ENCODE measurements around the gene SLC43A3. TPM values are rescaled to one million over a fixed set of nuclear protein-coding genes. Genes with fewer than 3 reads are reported as not detected.
"Not testable (repeated sequence)": the region's sequence is repeated elsewhere in the genome, so short reads cannot be mapped to it uniquely, and the experiment has no call there.

The SLC43A3 gene
- total RNA-seq, 1 experiment from 2014 or later = 9.7 TPM

DNA sequence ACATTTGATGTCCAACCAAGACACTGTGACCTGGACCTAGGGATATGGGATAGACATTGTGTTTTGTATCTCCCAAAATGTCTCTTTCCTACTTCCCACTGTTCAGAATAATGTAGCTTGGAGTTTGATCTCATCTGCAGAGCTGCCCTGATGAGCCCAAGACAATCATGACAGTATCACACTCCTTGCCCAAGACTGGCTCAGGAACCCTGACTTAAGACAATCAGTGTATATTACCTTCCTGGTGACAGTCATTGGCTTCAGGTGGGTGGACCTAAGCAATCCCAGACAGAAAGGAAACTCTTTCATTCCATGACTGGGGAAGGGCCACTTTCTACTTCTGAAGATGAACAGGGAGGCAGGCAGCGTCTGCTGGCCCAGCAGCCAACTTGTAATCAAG, 19.1 kb upstream of the SLC43A3 start:
- Histone ChIP-seq H3K4me3 (ENCODE audit: insufficient read depth, low read depth, low read length) (no peak overlapping the region), H3K27me3 (ENCODE audit: control insufficient read depth, insufficient read depth, low read length) (no peaks in the 10 kb centered on the region), H3K36me3 (replicated peaks; ENCODE audit: control insufficient read depth, insufficient read depth, low read length) (no peaks in the 10 kb centered on the region)
- no peak for DNase-seq

DNA sequence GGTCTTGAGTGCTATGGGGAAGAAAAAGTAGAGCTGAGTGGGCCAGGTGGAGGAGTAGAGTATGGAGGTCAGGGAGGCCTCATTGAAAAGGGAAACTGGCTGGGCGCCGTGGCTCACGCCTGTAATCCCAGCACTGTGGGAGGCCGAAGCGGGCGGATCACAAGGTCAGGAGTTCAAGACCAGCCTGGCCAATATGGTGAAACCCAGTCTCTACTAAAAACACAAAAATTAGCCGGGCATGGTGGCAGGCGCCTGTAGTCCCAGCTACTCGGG, 18.1 kb upstream of the SLC43A3 start:
- DNase-seq; H3K4me3 ChIP-seq (ENCODE audit: insufficient read depth, low read depth, low read length); H3K36me3 ChIP-seq (replicated peaks; ENCODE audit: control insufficient read depth, insufficient read depth, low read length); H3K27me3 ChIP-seq (ENCODE audit: control insufficient read depth, insufficient read depth, low read length): not testable (repeated sequence)

- Histone ChIP-seq H3K36me3 (replicated peaks; ENCODE audit: control insufficient read depth, insufficient read depth, low read length) (no peaks in the 10 kb centered on the region), H3K27me3 (ENCODE audit: control insufficient read depth, insufficient read depth, low read length) (no peaks in the 10 kb centered on the region), H3K4me3 (ENCODE audit: insufficient read depth, low read depth, low read length) (no peak overlapping the region)
- DNase-seq = no peak
Measured at GRCh38 chr11:57444362-57445121, 17.6 kb upstream of the SLC43A3 start.

DNA sequence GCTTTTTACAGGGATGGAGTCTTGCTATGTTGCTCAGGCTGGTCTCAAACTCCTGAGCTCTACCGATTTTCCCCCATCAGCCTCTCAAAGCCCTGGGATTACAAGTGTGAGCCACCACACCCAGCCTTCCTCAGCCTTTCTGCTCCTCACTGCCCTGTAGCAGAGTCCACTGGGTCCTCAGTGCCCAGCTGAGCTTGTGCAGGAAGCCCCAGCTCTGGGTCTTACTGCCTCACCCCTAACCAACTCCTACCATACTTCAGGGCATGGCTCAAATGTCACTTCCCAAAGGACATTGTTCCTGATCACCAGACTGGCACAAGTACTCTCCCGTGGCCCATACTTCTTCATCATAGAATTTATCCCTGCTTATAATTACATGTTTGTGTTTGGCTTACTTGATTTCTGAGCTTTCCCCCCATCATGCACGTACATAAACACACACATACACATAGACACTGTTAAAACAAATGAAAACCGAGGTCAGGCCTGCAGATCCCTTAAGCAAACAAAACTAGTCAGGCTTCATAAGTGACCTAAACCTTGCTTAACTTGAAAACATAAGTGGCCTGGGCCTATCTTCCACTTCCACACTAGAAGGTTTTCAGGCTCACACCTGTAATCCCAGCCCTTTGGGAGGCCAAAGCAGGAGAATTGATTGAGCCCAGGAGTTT, 14.0 kb upstream of the SLC43A3 start:
- no peak for DNase-seq
- Histone ChIP-seq H3K36me3 (replicated peaks; ENCODE audit: control insufficient read depth, insufficient read depth, low read length) (no peaks in the 10 kb centered on the region), H3K27me3 (ENCODE audit: control insufficient read depth, insufficient read depth, low read length) (no peaks in the 10 kb centered on the region), H3K4me3 (ENCODE audit: insufficient read depth, low read depth, low read length) (no peak overlapping the region)

GRCh38 chr11:57439786-57440185, 12.9 kb upstream of the SLC43A3 start:
- H3K4me3 ChIP-seq (ENCODE audit: insufficient read depth, low read depth, low read length) = no peak overlapping the region
- no peak for DNase-seq
- no peaks in the 10 kb centered on the region for H3K36me3 ChIP-seq (replicated peaks; ENCODE audit: control insufficient read depth, insufficient read depth, low read length)
- H3K27me3 ChIP-seq (ENCODE audit: control insufficient read depth, insufficient read depth, low read length) = no peaks in the 10 kb centered on the region

DNA sequence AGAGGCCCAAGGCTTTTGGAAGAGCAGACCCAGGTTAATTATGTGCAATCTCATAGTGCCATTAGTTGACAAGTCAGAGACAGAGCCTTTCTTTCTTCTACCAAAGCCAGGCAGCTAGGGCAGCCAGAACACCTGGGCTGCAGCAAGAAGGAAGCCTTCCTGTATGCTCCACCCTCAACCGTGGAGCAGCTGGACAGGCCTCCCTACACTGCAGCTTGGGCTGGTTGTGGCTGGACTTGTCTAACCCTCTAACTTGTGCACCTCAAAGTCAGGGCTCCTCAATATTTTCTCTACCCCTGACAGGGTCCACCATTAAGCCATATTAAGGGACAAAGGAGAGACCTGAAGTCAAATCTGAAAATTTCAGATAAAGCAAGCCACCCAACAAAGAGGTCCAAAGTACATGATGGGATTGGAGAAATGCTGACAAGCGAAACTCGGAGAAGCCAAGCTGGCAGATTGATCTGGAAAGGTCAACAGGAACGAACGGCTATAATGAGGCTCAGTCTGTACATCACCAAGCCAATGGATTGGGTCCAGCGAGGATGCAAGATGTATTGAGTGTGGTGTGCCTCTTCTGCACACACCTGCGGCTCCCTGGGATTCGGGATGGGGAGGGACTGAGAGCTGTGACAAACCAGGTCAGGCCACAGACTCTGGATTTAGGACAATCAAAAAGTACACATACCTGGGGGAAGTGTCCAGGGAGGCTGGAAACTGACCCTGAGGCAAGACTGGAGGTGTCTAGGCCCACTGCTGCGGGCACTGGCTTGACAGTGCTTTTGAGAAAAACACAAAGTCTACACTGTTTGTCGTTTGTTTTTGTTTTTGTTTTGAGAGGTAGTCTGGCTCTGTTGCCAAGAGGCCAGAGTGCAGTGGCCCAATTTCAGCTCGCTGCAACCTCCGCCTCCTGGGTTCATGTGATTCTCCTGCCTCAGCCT, 11.7 kb upstream of the SLC43A3 start:
- DNase-seq = no peak
- Histone ChIP-seq H3K27me3 (ENCODE audit: control insufficient read depth, insufficient read depth, low read length) (no peaks in the 10 kb centered on the region), H3K4me3 (ENCODE audit: insufficient read depth, low read depth, low read length) (no peak overlapping the region), H3K36me3 (replicated peaks; ENCODE audit: control insufficient read depth, insufficient read depth, low read length) (no peaks in the 10 kb centered on the region)

- Histone ChIP-seq H3K27me3 (ENCODE audit: control insufficient read depth, insufficient read depth, low read length) (no peaks in the 10 kb centered on the region), H3K4me3 (ENCODE audit: insufficient read depth, low read depth, low read length) (no peak overlapping the region), H3K36me3 (replicated peaks; ENCODE audit: control insufficient read depth, insufficient read depth, low read length) (no peaks in the 10 kb centered on the region)
- no peak for DNase-seq
Measured at GRCh38 chr11:57436031-57436430, 9.1 kb upstream of the SLC43A3 start.

DNA sequence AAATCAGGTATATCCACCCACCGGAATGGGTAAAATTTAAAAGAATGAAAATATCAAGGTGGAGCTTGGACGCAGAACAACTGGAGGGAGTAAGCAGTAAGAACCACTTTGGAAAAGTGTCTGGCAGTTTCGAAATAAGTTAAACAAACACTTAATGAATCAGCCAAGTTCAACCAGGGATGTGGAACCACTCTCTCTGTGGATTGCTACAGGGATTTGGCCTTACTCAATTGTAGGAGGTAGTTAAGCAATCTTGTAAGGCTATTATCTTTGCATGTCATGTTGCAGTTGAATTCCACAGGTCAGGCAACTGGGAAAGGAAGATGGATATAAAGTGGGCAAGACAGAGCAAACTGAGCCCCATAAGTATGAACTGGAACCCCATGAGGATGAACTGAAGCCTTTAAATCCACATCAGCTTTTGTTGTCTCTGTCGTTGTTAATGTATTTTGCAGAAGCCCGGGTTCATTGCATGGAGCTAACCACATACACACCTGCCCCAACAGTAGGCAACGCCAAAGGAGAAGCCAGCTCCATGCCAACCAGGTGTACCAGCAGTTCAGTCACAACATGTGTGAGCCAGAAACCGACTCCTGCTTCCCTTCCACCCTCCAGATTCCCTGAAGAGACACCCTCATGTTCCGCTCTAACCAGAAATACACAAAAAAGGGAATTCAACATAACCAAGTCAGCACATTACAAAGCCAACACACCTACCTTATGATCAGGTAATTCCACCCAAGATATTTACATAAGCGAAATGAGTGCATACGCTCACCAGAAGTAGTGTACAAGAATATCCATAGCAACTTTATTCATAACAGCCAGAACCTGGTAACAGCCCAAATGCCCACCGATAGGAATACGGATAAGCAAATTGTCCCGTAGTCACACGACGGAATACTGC, 8.0 kb upstream of the SLC43A3 start:
- no peaks in the 10 kb centered on the region; the same call in 1 of the 2 replicates for H3K27me3 ChIP-seq (ENCODE audit: control insufficient read depth, insufficient read depth, low read length)
- no peak overlapping the region for H3K4me3 ChIP-seq (ENCODE audit: insufficient read depth, low read depth, low read length)
- DNase-seq = no peak
- H3K36me3 ChIP-seq (replicated peaks; ENCODE audit: control insufficient read depth, insufficient read depth, low read length) = no peaks in the 10 kb centered on the region

DNA sequence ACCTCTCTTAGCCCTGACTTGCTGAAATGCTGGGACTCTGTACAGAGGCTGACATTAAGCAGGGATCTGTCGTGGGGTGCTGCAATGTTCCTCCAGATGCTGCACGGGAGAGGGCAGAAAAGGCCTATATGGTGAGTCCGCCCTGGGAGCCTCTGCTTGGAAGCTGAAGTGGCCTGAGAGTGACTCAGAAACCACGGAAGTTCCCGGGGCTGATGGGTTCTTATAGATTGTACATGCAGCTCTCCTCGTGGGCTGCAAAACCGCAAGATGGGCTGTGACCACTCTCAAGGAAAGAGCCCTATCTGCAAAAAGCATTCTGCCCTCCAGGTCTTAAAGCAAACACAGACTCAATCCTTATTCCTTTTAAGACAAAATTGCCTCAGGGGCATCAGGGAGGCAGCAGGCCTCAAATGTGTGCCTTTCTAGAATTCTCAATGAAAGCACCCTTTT, 5.8 kb upstream of the SLC43A3 start:
- H3K27me3 ChIP-seq (ENCODE audit: control insufficient read depth, insufficient read depth, low read length) = peaks cover 3% of the 10 kb centered on the region; the same call in 1 of the 2 replicates
- no peak overlapping the region for H3K4me3 ChIP-seq (ENCODE audit: insufficient read depth, low read depth, low read length)
- no peaks in the 10 kb centered on the region for H3K36me3 ChIP-seq (replicated peaks; ENCODE audit: control insufficient read depth, insufficient read depth, low read length)
- DNase-seq = no peak

DNA sequence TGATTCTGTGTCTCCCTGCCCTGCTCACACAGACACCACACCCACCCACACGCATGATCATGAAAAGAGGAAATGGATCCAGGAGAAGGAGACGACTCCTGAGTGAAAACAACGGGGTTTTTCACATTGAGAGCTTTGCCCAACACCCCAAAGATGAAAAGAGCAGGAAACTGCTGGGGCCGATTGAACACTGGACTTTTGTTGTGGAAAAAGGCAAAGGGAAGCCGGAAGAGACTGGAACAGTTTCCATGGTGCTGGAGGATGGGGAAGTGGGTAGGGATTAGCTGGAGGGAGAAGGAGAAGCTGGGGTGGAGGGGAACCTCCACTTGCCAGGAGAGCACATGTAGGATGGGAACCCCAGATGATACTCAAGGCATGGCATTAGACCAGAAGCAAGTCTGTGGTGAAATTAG, 5.2 kb upstream of the SLC43A3 start:
- Histone ChIP-seq H3K36me3 (replicated peaks; ENCODE audit: control insufficient read depth, insufficient read depth, low read length) (no peaks in the 10 kb centered on the region), H3K4me3 (ENCODE audit: insufficient read depth, low read depth, low read length) (no peak overlapping the region), H3K27me3 (ENCODE audit: control insufficient read depth, insufficient read depth, low read length) (peaks cover 5% of the 10 kb centered on the region; the same call in 1 of the 2 replicates)
- DNase-seq = no peak

DNA sequence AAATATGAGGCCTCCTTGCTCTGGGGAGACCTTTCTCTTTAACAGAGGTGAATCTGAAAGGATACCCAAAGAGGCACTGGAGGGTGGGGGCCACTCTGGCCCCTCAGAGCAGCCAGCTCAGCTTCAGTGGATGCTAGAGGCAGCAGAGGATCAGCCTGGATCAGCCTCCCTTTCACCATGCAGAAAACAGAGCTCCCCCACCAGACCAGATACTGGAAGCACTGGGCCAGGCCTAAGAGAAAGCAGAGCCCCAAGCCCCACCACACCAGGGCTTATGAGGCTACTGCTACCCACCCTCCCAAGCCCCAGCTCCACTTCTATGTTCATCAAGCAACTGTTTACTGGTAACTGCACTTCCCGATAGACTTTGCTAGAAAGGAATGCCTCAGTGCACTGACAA, 4.0 kb upstream of the SLC43A3 start:
- H3K36me3 ChIP-seq (replicated peaks; ENCODE audit: control insufficient read depth, insufficient read depth, low read length) = no peaks in the 10 kb centered on the region
- peak; percentile 55 for DNase-seq
- no peak overlapping the region for H3K4me3 ChIP-seq (ENCODE audit: insufficient read depth, low read depth, low read length)
- H3K27me3 ChIP-seq (ENCODE audit: control insufficient read depth, insufficient read depth, low read length) = peaks cover 15% of the 10 kb centered on the region; the same call in 1 of the 2 replicates

- H3K4me3 ChIP-seq (ENCODE audit: insufficient read depth, low read depth, low read length) = no peak overlapping the region
- H3K27me3 ChIP-seq (ENCODE audit: control insufficient read depth, insufficient read depth, low read length) = peaks cover 18% of the 10 kb centered on the region
- no peak for DNase-seq
- H3K36me3 ChIP-seq (replicated peaks; ENCODE audit: control insufficient read depth, insufficient read depth, low read length) = no peaks in the 10 kb centered on the region; the same call in 1 of the 2 replicates
Measured at GRCh38 chr11:57429946-57430345, 3.0 kb upstream of the SLC43A3 start.

- Histone ChIP-seq H3K4me3 (ENCODE audit: insufficient read depth, low read depth, low read length) (no peak overlapping the region), H3K36me3 (replicated peaks; ENCODE audit: control insufficient read depth, insufficient read depth, low read length) (peaks cover 1% of the 10 kb centered on the region; the same call in 1 of the 2 replicates), H3K27me3 (ENCODE audit: control insufficient read depth, insufficient read depth, low read length) (peaks cover 18% of the 10 kb centered on the region)
- no peak for DNase-seq
Measured at GRCh38 chr11:57428643-57429042, 1.7 kb upstream of the SLC43A3 start.

- H3K36me3 ChIP-seq (replicated peaks; ENCODE audit: control insufficient read depth, insufficient read depth, low read length) = peaks cover 1% of the 10 kb centered on the region
- peaks cover 18% of the 10 kb centered on the region for H3K27me3 ChIP-seq (ENCODE audit: control insufficient read depth, insufficient read depth, low read length)
- no peak for DNase-seq
- H3K4me3 ChIP-seq (ENCODE audit: insufficient read depth, low read depth, low read length) = no peak overlapping the region
Measured at GRCh38 chr11:57427727-57428082, 784 bp upstream of the SLC43A3 start.
